ENCODE results near the gene AOC2.

DNA sequence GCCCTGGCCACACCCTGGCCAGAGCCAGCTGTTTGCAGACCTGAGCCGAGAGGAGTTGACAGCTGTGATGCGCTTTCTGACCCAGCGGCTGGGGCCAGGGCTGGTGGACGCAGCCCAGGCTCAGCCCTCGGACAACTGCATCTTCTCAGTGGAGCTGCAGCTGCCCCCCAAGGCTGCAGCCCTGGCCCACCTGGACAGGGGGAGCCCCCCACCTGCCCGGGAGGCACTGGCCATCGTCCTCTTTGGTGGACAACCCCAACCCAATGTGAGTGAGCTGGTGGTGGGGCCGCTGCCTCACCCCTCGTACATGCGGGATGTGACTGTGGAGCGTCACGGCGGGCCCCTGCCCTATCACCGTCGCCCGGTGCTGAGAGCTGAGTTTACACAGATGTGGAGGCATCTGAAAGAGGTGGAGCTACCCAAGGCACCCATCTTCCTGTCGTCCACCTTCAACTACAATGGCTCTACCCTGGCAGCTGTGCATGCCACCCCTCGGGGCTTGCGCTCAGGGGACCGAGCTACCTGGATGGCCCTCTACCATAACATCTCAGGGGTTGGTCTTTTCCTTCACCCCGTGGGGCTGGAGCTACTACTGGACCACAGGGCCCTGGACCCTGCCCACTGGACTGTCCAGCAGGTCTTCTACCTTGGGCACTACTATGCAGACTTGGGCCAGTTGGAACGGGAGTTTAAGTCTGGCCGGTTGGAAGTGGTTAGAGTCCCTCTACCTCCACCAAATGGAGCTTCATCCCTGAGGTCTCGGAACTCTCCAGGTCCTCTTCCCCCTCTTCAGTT lies 578 bp downstream of the AOC2 start:
- TF ChIP-seq, protein P1, sequence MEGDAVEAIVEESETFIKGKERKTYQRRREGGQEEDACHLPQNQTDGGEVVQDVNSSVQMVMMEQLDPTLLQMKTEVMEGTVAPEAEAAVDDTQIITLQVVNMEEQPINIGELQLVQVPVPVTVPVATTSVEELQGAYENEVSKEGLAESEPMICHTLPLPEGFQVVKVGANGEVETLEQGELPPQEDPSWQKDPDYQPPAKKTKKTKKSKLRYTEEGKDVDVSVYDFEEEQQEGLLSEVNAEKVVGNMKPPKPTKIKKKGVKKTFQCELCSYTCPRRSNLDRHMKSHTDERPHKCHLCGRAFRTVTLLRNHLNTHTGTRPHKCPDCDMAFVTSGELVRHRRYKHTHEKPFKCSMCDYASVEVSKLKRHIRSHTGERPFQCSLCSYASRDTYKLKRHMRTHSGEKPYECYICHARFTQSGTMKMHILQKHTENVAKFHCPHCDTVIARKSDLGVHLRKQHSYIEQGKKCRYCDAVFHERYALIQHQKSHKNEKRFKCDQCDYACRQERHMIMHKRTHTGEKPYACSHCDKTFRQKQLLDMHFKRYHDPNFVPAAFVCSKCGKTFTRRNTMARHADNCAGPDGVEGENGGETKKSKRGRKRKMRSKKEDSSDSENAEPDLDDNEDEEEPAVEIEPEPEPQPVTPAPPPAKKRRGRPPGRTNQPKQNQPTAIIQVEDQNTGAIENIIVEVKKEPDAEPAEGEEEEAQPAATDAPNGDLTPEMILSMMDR (IDR thresholded peaks at IDR 0.05), result no peak
- TF ChIP-seq, protein P2, sequence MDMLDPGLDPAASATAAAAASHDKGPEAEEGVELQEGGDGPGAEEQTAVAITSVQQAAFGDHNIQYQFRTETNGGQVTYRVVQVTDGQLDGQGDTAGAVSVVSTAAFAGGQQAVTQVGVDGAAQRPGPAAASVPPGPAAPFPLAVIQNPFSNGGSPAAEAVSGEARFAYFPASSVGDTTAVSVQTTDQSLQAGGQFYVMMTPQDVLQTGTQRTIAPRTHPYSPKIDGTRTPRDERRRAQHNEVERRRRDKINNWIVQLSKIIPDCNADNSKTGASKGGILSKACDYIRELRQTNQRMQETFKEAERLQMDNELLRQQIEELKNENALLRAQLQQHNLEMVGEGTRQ (IDR thresholded peaks at IDR 0.05), result no peak
- TF ChIP-seq MYC (IDR thresholded peaks at IDR 0.05; ENCODE audit: borderline replicate concordance, low read length) (no peak), ESRRA (IDR thresholded peaks at IDR 0.05; ENCODE audit: borderline replicate concordance, low read length) (no peak), NPAS2 (CRISPR knock-in tag; IDR thresholded peaks at IDR 0.05; ENCODE audit: borderline replicate concordance) (no peak), SMC3 (IDR thresholded peaks at IDR 0.05) (no peak), JUN (IDR thresholded peaks at IDR 0.05) (no peak), POLR2A (IDR thresholded peaks at IDR 0.05; ENCODE audit: low read length) (no peak), TFCP2L1 (CRISPR knock-in tag; IDR thresholded peaks at IDR 0.05) (no peak)
- TF ChIP-seq, protein P3, sequence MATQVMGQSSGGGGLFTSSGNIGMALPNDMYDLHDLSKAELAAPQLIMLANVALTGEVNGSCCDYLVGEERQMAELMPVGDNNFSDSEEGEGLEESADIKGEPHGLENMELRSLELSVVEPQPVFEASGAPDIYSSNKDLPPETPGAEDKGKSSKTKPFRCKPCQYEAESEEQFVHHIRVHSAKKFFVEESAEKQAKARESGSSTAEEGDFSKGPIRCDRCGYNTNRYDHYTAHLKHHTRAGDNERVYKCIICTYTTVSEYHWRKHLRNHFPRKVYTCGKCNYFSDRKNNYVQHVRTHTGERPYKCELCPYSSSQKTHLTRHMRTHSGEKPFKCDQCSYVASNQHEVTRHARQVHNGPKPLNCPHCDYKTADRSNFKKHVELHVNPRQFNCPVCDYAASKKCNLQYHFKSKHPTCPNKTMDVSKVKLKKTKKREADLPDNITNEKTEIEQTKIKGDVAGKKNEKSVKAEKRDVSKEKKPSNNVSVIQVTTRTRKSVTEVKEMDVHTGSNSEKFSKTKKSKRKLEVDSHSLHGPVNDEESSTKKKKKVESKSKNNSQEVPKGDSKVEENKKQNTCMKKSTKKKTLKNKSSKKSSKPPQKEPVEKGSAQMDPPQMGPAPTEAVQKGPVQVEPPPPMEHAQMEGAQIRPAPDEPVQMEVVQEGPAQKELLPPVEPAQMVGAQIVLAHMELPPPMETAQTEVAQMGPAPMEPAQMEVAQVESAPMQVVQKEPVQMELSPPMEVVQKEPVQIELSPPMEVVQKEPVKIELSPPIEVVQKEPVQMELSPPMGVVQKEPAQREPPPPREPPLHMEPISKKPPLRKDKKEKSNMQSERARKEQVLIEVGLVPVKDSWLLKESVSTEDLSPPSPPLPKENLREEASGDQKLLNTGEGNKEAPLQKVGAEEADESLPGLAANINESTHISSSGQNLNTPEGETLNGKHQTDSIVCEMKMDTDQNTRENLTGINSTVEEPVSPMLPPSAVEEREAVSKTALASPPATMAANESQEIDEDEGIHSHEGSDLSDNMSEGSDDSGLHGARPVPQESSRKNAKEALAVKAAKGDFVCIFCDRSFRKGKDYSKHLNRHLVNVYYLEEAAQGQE (IDR thresholded peaks at IDR 0.05), result no peak
- TF ChIP-seq, protein P4, sequence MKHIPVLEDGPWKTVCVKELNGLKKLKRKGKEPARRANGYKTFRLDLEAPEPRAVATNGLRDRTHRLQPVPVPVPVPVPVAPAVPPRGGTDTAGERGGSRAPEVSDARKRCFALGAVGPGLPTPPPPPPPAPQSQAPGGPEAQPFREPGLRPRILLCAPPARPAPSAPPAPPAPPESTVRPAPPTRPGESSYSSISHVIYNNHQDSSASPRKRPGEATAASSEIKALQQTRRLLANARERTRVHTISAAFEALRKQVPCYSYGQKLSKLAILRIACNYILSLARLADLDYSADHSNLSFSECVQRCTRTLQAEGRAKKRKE (CRISPR knock-in tag; IDR thresholded peaks at IDR 0.05; ENCODE audit: low read depth), result no peak
- TF ChIP-seq, protein P5, sequence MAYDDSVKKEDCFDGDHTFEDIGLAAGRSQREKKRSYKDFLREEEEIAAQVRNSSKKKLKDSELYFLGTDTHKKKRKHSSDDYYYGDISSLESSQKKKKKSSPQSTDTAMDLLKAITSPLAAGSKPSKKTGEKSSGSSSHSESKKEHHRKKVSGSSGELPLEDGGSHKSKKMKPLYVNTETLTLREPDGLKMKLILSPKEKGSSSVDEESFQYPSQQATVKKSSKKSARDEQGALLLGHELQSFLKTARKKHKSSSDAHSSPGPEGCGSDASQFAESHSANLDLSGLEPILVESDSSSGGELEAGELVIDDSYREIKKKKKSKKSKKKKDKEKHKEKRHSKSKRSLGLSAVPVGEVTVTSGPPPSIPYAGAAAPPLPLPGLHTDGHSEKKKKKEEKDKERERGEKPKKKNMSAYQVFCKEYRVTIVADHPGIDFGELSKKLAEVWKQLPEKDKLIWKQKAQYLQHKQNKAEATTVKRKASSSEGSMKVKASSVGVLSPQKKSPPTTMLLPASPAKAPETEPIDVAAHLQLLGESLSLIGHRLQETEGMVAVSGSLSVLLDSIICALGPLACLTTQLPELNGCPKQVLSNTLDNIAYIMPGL (CRISPR knock-in tag; IDR thresholded peaks at IDR 0.05; ENCODE audit: borderline replicate concordance), result no peak
